GM18508 (cell line): Measurements from ENCODE around the gene USP35.

ENCODE experiments used
- ATAC-seq: cut with Tn5 transposase; IDR thresholded peaks from one replicate; pipeline ENCODE4 v1.9.1; 2021; ENCODE audit warnings: moderate number of reproducible peaks; ENCODE audit not compliant: insufficient read depth, unreplicated experiment

Gene USP35, protein sequence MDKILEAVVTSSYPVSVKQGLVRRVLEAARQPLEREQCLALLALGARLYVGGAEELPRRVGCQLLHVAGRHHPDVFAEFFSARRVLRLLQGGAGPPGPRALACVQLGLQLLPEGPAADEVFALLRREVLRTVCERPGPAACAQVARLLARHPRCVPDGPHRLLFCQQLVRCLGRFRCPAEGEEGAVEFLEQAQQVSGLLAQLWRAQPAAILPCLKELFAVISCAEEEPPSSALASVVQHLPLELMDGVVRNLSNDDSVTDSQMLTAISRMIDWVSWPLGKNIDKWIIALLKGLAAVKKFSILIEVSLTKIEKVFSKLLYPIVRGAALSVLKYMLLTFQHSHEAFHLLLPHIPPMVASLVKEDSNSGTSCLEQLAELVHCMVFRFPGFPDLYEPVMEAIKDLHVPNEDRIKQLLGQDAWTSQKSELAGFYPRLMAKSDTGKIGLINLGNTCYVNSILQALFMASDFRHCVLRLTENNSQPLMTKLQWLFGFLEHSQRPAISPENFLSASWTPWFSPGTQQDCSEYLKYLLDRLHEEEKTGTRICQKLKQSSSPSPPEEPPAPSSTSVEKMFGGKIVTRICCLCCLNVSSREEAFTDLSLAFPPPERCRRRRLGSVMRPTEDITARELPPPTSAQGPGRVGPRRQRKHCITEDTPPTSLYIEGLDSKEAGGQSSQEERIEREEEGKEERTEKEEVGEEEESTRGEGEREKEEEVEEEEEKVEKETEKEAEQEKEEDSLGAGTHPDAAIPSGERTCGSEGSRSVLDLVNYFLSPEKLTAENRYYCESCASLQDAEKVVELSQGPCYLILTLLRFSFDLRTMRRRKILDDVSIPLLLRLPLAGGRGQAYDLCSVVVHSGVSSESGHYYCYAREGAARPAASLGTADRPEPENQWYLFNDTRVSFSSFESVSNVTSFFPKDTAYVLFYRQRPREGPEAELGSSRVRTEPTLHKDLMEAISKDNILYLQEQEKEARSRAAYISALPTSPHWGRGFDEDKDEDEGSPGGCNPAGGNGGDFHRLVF

DNA sequence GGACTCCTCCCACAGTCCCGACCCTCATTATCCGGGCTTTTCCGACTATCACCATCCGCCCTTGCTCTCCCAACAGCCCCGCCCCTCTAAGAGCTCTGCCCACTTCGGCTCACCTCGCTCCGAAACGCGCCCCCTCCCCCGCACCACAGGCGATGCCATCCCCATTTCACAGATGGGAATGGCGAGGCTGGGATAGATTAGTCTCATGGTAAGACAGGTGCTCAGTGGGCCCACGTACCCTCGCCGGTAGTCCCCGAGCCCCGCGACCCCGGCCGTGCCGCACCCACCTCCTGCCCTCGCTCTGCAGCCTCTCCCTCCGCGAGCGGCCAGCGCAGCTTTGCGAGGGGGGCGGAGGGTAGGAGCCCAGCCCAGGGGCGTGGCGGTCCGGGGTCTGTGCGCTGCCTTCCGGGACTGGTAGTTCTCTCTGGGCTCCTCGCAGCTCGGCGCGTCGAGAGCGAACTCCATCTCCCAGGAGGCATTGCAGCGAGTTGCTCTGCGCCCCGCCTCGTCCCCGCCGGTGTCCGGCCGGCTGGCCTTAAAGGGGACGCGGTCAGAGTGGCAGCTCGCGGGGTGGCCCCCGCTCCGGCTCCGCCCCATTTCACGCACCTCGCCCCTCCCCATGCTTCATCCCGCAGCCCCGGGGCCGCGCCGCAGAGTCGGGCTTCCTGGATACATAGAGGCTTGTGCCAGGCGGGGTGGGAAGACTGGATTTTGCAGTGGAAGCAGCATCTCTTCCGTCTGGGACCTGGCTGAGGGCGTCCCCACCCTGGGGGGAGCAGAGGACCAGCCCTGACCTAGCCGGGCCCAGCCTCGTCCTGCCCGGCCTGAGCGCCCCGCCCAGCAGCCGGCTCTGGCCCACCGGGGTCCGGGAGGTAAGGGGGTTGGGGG is at the start of gene USP35, which contains the start of gene KCTD21:
Gene USP35 (plus strand): TSS at position 634 of the 888 bp plus-strand sequence. CDS start 7,327 bp downstream, outside the sequence.
Gene KCTD21 (minus strand): TSS at position 341 of the 888 bp plus-strand sequence. CDS start 14,072 bp downstream, outside the sequence.
- ATAC-seq, result peak; percentile 80

DNA sequence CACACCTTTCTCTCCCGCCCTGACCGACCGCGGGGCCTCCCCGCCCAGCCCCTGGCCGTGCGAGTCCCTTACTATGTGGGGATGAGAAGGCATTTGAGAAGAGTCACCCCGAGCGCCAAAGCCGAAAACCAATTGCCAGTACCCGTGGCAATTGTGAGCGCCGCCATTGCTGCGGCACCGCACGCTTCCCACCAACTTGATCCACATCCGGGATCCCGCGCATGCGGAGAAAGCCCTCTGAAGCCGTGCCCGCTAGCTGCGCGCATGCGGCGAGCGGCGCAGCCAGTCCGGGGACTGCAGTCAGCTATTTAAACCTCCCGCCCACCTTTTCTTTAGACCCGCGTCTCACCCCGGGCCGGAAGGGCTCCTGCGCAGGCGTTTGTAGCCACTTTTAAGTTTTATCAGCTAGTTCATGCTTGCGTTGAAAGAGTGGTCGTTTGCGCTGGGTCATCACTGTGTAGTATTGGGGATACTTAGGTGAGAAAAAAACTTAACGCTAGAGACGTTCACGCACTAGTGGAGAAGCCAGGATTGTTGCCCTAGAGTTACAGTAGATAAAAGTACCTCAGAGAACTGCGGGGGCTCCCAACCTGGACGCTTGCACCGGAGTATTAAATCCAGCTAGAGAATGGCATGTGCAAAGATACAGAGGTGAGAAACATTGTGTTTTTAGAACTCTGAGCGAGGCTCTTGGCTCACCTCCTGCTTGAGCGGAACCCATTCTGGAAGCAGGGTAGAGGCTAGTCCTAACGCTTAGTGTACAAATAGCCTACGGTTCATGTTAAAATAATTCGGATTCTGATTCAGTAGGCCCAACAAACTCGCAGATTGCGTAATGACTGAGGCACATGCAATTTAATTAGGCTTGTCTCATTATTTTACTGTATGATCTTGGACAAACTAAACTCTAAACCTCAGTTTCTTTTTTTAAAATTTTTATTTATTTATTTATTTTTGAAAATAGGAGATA is 49.0 kb upstream of the USP35 start, which contains the start of gene ALG8:
Gene ALG8 (minus strand): TSS at position 205 of the 970 bp plus-strand sequence. CDS start 38 bp downstream, at position 167.
- peak; percentile 61 for ATAC-seq

DNA sequence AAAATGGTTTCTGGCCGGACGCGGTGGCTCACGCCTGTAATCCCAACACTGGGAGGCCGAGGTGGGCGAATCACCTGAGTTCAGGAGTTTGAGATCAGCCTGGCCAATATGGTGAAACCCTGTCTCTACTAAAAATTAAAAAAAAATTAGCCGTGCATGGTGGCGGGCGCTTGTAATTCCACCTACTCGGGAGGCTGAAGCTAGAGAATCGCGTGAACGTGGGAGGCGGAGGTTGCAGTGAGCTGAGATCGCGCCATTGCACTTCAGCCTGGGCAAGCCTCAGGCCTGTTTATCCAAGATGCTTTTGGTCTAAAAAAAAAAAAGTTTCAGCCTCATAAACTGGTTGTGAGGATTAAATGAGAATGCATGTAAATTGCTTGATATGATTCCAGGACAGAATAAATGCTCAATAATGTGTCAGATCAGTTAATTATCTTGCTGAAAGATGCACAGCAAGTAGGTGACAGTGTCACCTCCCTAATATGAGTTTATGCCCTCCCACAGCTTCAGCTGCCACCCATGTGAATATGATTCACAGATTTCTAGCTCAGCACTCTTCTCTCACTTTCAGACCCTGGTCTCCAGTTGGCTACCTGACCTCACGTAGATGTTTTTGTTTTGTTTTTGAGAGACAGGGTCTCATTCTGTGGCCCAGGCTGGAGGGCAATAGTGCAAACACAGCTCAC is 48.2 kb upstream of the USP35 start:
- no peak for ATAC-seq

DNA sequence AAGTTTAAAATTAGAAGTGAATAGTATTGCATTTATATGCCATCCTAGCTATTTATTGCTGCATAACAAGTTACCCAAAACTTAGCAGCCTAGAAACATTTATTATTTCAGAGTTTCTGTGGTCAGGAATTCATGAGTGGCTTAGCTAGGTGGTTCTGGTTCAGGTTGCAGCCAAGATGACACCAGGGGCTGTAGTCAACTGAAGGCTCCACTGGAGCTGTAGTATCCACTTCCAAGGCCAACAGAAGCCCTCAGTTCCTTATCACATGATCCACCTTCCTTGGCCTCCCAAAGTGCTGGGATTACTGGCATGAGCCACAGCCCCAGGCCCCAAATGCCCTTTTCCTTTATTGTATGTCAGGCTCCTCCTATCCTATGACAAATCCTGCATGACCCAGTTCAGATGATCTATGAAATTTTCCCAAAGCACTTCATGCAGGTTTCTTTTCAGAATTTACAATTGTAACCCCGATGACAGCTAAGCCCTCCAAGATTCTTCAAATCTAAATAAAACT is 43.2 kb upstream of the USP35 start:
- ATAC-seq, result no peak

DNA sequence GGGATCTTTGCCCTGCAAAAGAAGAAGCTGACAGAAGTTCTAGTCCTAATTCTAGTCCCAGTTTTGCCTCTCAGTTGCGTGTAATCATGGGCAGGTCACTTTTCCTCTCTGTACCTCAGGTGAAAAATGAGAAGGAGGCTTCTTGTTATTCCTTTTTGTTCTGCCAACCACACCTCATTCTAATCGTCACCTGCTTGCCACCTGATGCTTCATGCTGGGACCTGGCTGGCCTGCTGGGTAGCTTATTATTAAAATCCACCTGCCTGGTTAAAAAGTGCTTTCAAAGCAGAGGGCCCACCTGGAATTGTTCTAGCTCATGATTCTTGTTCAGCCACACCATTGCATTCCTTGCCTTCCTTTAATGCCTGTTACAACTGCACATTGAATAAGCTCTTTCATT is 40.9 kb upstream of the USP35 start:
- no peak for ATAC-seq

DNA sequence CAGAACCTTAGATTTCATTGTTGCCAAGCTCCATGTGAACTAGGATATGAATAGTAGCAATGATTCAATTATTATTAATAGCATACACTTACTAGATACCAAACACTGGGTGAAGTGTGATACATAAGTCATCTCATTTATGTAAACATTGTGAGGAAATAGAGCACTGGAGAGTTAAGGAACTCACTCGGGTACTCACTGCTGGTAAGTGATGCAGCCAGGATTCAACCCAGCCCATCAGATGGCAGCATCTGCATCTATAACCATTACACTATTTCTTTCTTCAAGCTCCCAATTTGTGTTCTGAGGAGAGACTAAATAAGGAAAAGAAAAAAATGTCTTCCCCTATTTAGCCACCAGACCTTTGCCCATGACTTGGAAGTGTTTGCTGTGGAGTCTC is 39.1 kb upstream of the USP35 start:
- no peak for ATAC-seq

DNA sequence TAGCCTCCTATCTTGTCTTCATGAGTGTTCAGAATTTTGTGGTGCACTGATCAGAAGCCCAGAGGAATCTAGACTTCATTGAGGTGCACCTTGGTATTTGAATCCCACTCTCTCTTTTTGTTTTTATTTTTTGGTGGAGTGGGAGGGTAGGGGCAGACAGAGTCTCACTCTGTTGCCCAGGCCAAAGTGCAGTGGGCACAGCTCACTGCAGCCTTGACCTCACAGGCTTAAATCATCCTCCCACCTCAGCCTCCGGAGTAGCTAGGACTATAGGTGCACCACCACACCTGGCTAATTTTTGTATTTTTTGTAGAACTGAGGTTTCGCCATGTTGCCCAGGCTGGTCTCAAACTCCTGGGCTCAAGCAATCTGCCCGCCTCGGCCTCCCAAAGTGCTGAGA is 38.4 kb upstream of the USP35 start:
- ATAC-seq, result no peak

DNA sequence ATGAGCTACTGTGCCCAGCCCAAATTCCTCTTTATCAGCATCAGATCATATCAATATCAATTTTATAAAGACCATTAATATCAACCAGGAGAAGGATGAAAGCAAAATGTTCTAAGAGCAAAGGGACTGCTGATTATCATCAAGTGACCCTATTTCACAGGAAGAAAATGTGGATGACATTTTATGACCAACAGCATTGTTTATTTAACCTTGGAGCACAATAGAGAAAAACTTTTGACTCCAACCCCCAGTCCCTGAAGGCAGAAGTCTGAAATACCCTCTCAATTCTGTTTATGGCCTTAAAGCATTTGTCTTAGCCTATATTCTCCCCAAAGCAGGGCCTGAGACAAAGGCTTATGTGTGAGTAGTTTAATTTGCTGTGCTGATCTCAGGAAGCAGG is 38.0 kb upstream of the USP35 start:
- no peak for ATAC-seq

DNA sequence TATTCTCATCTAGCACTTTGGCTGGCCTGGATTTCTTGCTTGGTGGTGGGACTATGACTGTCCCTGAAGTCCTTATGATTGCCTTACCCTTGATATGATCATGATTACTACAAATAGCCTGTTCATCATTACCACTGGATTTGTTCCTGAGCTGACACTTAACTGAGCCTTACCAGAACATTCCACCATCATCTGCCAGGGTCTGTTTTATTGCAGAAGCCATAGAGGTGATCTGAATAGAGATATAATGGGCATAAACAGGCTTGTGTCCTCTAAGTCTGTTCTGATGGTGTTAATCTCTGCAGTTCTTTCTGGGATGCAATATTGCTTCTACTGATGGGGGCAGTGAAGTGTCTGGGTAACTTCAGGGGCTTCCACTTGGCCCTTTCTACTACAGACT is 36.9 kb upstream of the USP35 start:
- ATAC-seq, result no peak

DNA sequence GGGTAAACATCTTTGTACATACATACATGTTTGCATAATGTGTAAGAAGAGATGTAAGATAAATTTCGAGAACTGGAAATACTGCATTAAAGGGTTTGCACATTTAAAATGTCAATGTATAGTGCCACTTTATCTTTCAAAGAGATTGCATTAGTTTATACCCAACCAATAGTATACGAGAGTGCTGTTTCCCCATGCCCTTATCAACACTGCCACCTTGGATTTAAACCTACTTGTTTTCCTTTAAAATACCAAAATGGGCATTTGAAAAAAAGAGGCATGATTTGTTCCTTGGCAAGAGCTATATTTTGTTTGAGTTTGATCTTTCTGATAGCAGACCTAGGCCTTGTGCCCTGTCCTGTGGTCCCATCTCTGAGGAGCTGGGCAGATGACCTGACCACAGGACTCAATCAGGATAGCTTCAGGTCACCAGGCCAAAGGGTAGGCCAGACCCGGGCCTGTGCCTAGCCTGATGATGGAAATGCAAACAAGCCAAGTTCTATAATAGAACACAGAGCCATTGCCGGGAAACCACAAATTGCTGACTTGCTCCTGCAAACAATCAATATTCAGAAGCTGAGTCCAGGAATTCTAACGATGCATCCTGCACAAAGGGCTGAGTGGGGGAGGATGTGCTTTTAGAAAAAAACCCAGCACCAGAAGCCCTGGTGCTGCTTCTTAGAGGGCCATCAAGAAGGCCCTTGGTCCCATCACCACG is 32.4 kb upstream of the USP35 start:
- ATAC-seq, result no peak

DNA sequence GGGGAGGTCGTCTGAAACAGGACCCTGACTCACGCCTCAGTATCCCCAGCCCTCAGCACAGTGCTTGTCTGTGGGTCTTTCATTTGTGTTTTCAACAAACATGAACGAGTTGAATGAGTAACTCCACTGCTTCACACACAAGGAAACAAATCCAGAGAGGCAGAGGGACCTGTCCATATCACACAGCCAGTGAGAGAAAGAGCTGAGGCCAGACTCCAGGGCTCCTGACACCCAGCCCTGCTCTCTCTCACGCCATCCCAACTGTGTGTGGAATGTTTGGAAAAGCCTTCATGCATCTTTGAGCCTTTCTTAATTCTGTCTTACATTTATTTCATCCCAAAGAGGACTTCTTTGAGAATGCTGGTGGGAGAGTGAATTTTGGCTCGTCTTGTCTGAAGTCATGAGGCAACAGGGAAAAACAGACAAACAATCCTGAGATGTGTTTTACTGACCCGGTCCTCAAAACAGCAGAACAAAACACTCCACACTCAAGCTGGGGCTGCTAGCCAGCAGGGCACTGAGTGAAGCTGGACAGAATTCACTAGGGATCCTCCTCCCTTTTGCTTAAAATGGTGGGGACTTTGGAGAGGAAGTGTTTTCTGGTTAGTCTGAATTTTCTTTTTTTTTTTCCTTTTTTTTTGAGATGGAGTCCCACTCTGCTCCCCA is 29.6 kb upstream of the USP35 start:
- ATAC-seq, result no peak

DNA sequence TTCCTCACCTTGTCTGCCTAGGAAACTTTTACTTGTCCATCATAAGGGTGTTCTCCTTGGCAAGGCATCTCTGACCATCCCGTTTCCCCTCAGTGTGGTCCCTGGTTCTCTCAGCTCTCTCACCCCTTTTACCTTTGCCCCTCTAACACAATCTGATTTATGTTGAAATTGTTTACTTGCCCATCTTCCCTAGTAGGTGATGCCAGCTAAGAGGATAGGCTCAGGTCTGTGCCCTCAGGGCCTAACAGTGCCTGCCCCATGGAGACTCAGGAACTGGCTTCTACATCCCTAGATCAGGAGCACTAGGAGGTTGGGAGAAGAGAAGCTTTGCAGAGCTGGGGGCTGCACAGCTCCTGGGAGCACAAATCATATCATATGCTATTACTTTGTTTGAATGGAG is 28.2 kb upstream of the USP35 start:
- ATAC-seq, result no peak

DNA sequence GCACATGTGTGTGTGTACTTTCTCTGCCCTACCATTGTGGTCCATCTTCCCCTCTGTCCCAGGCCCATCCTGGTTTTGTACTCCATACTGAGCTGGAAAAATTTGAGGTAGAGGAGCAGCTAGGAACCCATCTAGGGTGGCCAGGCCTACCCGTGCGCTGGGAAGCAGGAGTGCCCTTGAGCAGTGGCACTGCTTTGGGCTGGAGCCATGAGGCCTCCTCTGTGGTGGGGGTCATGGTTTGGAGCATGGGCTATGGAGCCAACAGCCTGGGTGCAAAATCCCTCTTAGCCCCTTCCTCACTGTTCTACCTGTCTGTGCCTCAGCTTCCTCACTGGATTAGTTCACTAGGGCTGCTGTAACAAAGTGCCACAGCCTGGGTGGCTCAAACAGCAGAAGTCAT is 27.4 kb upstream of the USP35 start:
- ATAC-seq, result no peak

DNA sequence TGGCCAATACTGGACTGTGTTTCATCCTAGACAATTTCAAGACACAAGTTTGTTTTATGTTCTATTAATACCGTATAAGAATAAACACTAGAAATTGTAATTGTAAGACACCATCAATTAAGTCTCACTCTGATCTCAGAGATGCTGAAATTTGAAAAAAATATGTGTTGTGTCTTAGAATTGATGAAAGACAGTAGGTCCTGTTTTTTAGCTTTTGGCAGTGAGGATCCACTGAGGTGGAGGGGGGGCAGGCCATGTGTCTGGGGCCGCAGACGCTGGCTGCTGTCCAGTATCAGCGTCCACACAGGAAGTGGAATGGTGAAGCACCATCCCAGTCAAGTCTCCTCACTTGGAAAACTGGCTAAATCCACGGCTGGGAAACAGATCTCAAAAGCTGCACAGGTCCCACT is 26.8 kb upstream of the USP35 start:
- ATAC-seq, result no peak

DNA sequence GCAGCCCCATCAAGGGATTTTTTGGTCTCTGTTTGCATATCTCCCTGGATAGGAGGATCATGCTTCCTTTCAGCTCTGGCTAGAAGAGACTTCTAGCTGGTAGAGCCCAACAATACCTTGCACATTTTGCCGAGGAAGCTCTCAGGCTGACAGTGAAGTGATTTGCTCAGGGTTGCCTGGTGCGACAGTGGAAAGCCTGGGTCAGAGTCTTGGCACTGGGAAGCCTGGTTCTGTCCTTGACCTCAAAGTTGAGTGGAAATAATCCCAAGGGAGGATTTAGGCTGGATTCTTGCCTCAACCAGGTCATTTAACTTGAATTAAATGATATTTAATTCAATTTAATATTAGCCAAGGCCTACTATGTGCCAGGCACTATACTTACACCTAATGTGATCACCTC is 24.9 kb upstream of the USP35 start:
- no peak for ATAC-seq

DNA sequence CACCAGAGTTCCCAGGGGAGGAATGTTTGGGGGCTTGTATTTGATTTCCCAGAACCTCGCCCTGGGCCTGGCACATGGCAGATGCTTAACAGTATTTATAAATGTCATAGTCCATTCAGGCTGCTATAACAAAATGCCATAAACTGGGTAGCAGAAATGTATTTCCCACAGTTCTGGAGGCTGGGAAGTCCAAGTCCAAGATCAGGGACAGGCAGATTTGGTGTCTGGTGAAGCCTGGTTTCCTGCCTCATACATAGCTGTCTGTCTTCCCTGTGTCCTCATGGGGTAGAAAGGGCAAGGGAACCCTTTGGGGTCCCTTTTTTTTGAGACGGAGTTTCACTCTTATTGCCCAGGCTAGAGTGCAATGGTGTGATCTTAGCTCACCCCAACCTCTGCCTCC is 24.2 kb upstream of the USP35 start:
- ATAC-seq, result no peak
